ENCODE measurements around the gene DNAJB6.

Gene DNAJB6

GRCh38 chr7:157404845-157405481, 68.2 kb downstream of the DNAJB6 start:
- DNase-seq (ENCODE audit: low read depth), result no peak
- H3K4me3 ChIP-seq (ENCODE audit: low read depth, low read length), result no peak overlapping the region

DNA sequence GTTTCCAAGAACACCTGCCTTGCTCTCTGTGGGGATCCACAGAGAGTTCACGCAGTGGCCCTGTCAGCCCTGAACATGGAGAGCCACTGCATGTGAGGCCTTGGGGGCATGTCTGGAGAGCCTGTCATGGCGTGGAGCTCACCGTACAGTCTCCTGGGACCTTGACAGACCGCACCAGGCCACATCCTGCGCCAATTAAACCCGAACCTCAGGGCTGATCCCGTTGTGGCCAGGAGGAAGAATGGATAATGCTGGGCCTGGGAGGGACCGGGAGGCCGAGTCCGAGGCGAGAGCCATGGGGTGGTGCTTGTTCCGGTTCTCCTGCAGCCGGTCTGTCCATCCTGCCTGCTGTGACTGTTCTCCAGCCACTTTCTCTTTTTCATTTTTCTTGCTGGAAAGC, 68.7 kb downstream of the DNAJB6 start:
- no peak for TF ChIP-seq CTCF (IDR thresholded peaks at IDR 0.05; ENCODE audit: low read depth, low read length, missing control alignments)
- no peak overlapping the region for H3K4me3 ChIP-seq (ENCODE audit: low read depth, low read length)
- no peak for DNase-seq (ENCODE audit: low read depth)

More at GRCh38 chr7:157404845-157405481, 68.2 kb downstream of the DNAJB6 start:
- TF ChIP-seq CTCF (IDR thresholded peaks at IDR 0.05; ENCODE audit: low read depth, low read length, missing control alignments), result no peak

GRCh38 chr7:157405914-157406810, 69.4 kb downstream of the DNAJB6 start:
- no peak for DNase-seq (ENCODE audit: low read depth)
- no peak overlapping the region for H3K4me3 ChIP-seq (ENCODE audit: low read depth, low read length)
- no peak for TF ChIP-seq CTCF (IDR thresholded peaks at IDR 0.05; ENCODE audit: low read depth, low read length, missing control alignments)

- TF ChIP-seq CTCF (IDR thresholded peaks at IDR 0.05; ENCODE audit: low read depth, low read length, missing control alignments), result no peak
- DNase-seq (ENCODE audit: low read depth), result no peak
- no peak overlapping the region for H3K4me3 ChIP-seq (ENCODE audit: low read depth, low read length)
Observed at GRCh38 chr7:157406971-157407370, 70.2 kb downstream of the DNAJB6 start.

DNA sequence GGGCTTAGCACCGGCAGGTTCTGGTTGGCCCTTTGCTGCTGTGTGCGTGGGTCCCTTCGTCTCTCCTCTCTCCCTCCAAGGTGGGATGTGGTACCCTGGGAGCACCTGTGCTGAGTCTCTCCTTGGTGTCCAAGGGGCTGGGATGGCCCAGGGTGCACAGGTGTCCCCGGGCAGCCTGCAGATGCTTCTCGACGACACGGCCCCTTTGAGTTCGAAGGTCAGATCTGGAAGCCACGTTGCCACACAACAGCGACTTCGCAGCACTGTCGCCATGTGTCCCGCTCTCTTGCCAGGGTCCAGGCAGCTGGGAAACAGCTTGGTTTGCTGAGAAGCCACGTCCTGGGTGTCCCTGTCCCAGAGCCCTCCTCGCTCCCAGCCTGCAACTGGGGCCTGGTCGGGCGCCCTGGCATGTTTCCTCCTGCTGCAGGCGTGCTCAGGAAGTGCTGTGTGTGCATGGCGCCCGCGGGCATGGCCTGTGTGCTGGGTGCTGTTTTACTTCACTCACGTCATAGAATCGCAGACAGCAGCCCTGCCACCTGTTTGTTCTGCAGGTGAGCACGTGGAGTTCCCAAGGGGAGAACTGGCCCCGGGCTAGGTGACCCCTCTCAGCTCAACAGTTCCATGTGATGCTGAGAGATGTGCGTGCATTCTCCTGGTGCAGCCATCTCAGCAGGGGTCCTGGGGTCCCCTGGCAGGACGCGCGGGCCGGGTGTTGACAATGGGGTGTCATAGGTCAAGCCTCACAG, 70.9 kb downstream of the DNAJB6 start:
- no peak overlapping the region for H3K4me3 ChIP-seq (ENCODE audit: low read depth, low read length)
- no peak for DNase-seq (ENCODE audit: low read depth)
- TF ChIP-seq CTCF (IDR thresholded peaks at IDR 0.05; ENCODE audit: low read depth, low read length, missing control alignments), result no peak

GRCh38 chr7:157408258-157409101, 71.7 kb downstream of the DNAJB6 start:
- no peak for DNase-seq (ENCODE audit: low read depth)
- no peak for TF ChIP-seq CTCF (IDR thresholded peaks at IDR 0.05; ENCODE audit: low read depth, low read length, missing control alignments)
- no peak overlapping the region for H3K4me3 ChIP-seq (ENCODE audit: low read depth, low read length)
